RWPE2 (cell line): ENCODE data around the gene CYP4F22.
"Not testable (repeated sequence)": the region's sequence is repeated elsewhere in the genome, so short reads cannot be mapped to it uniquely, and the experiment has no call there.

ENCODE experiments used
- ATAC-seq: fragments of 200-7000 bp; cut with Tn5 transposase; 3 replicates; pipeline ENCODE4 v1.9.1; 2021; ENCODE audit warnings: low read depth
- DNase-seq: peaks from one replicate; pipeline ENCODE4 v3.0.0-alpha.2; 2020; ENCODE audit warnings: low spot score
- H3K27ac ChIP-seq: fragments of 450-650 bp; 2 replicates; pipeline ENCODE4 v1.5.1; 2017; ENCODE audit warnings: mild to moderate bottlenecking; ENCODE audit not compliant: poor library complexity, severe bottlenecking
- H3K27me3 ChIP-seq: fragments of 250-450 bp; sonication (Bioruptor Pico); 2 replicates; pipeline ENCODE4 v1.5.1; 2021; ENCODE audit warnings: mild to moderate bottlenecking, moderate library complexity; ENCODE audit not compliant: insufficient read depth, poor library complexity, severe bottlenecking
- H3K36me3 ChIP-seq: fragments of 250-450 bp; sonication (Bioruptor Pico); 2 replicates; pipeline ENCODE4 v1.5.1; 2020; ENCODE audit warnings: low read depth, mild to moderate bottlenecking, moderate library complexity
- H3K4me1 ChIP-seq: fragments of 250-450 bp; sonication (Bioruptor Pico); 2 replicates; pipeline ENCODE4 v1.5.1; 2021; ENCODE audit warnings: mild to moderate bottlenecking, moderate library complexity; ENCODE audit not compliant: insufficient read depth, poor library complexity, severe bottlenecking
- H3K4me3 ChIP-seq: fragments of 250-450 bp; sonication (Bioruptor Pico); 2 replicates; pipeline ENCODE4 v1.5.1; 2021; ENCODE audit warnings: mild to moderate bottlenecking, moderate library complexity; ENCODE audit not compliant: severe bottlenecking
- H3K9me3 ChIP-seq: fragments of 250-450 bp; sonication (Bioruptor Pico); 2 replicates; pipeline ENCODE4 v1.5.1; 2021; ENCODE audit warnings: mild to moderate bottlenecking, moderate library complexity; ENCODE audit not compliant: severe bottlenecking
- TF ChIP-seq, protein P1 (sequence below): fragments of 450-650 bp; IDR thresholded peaks from one replicate; pipeline ENCODE4 v1.5.1; 2017; ENCODE audit warnings: mild to moderate bottlenecking, moderate library complexity; ENCODE audit not compliant: poor library complexity, severe bottlenecking

The CYP4F22 gene

DNA sequence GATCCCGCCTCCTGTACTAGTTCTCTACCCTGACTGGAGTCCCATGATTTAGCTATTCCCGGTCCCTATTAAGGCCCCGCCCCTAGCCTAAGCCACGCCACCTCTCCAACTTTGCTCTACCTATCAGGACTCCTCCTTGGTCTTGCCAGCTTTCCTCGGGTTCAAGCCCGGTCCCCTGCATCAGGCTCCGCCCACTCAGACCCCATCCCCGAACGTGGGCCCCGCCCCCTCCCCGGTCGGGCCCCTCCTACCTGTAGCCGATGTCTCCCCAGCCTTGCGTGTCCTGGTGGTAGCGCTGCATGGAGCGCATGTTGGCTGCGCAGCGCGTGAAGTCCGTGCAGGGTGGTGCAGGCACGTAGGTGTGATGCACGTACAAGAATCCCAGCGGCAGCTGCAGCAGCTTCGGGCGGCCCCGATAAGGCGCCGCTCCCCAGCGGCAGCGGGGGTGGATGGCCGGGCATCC, 36.7 kb upstream of the CYP4F22 start:
- Histone ChIP-seq H3K27me3 (peaks cover 28% of the 10 kb centered on the region), H3K36me3 (no peaks in the 10 kb centered on the region), H3K4me1 (no peaks in the 10 kb centered on the region), H3K27ac (no peak overlapping the region), H3K4me3 (no peak overlapping the region), H3K9me3 (no peaks in the 10 kb centered on the region)
- no peak for ATAC-seq
- DNase-seq: no peak
- TF ChIP-seq, protein P1, sequence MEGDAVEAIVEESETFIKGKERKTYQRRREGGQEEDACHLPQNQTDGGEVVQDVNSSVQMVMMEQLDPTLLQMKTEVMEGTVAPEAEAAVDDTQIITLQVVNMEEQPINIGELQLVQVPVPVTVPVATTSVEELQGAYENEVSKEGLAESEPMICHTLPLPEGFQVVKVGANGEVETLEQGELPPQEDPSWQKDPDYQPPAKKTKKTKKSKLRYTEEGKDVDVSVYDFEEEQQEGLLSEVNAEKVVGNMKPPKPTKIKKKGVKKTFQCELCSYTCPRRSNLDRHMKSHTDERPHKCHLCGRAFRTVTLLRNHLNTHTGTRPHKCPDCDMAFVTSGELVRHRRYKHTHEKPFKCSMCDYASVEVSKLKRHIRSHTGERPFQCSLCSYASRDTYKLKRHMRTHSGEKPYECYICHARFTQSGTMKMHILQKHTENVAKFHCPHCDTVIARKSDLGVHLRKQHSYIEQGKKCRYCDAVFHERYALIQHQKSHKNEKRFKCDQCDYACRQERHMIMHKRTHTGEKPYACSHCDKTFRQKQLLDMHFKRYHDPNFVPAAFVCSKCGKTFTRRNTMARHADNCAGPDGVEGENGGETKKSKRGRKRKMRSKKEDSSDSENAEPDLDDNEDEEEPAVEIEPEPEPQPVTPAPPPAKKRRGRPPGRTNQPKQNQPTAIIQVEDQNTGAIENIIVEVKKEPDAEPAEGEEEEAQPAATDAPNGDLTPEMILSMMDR: no peak

DNA sequence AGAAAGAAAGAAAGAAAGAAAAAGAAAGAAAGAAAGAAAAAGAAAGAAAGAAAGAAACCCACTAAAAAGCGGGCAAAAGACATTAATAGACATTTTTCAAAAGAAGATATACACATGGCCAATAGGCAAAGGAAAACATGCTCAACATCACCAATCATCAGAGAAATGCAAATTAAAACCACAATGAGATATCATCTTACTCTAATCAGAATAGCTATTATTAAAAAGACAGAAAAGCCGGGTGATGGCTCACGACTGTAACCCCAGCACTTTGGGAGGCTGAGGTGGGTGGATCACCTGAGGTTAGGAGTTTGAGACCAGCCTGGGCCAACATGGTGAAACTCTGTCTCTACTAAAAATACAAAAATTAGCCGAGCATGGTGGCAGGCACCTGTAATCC, 34.5 kb upstream of the CYP4F22 start:
- not testable (repeated sequence) for H3K4me1 ChIP-seq, H3K9me3 ChIP-seq
- peaks cover 23% of the 10 kb centered on the region for H3K27me3 ChIP-seq

DNA sequence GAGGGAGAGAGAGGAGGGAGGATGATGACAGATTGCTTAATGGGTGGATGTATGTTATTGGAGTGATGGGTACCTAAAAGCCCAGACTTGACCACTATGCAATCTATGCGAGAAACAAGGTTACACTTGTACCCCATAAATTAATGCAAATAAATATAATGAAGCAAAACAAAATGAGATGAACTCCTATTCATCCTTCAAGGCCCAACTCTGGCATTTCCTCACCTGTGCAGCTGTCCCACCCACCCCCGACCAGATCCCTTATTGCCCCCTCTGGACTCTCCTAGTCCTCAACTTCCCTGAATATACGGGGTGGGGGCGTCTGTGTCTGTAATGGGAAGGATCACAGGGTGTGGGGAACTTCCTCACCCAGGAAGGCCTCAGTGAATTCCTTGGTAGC, 33.2 kb upstream of the CYP4F22 start:
- Histone ChIP-seq H3K9me3 (no peaks in the 10 kb centered on the region), H3K4me3 (no peak overlapping the region), H3K36me3 (no peaks in the 10 kb centered on the region), H3K27me3 (peaks cover 10% of the 10 kb centered on the region), H3K4me1 (no peaks in the 10 kb centered on the region), H3K27ac (no peak overlapping the region)
- ATAC-seq (no peak), DNase-seq (no peak)
- TF ChIP-seq, protein P1: no peak

More for the DNA sequence above, 34.5 kb upstream of the CYP4F22 start:
- not testable (repeated sequence) for ATAC-seq, DNase-seq, H3K27ac ChIP-seq, H3K36me3 ChIP-seq, H3K4me3 ChIP-seq

DNA sequence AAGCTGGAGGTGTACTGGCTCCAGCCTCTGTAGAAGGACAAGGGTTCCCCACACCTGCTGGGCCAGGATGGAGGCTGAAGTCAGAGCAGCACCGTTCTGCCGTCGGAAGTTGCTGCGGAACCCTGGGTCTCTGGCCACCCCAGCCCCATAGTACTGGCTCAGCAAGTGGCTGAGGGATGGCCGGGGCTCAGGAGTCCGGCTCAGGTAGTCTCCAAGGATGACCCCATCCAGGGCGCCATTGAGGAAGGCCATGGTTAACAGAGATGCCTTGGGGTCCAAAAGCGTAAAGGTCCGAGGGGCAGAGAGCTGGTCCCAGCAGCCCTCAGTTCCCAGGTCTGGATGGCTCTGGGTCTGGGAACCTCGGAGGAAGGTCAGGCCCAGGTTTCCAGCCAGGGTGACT, 32.7 kb upstream of the CYP4F22 start:
- no peak for DNase-seq
- Histone ChIP-seq H3K4me1 (no peaks in the 10 kb centered on the region), H3K4me3 (no peak overlapping the region), H3K36me3 (no peaks in the 10 kb centered on the region), H3K27ac (no peak overlapping the region), H3K9me3 (no peaks in the 10 kb centered on the region), H3K27me3 (peaks cover 5% of the 10 kb centered on the region)
- TF ChIP-seq, protein P1: no peak
- ATAC-seq: no peak

DNA sequence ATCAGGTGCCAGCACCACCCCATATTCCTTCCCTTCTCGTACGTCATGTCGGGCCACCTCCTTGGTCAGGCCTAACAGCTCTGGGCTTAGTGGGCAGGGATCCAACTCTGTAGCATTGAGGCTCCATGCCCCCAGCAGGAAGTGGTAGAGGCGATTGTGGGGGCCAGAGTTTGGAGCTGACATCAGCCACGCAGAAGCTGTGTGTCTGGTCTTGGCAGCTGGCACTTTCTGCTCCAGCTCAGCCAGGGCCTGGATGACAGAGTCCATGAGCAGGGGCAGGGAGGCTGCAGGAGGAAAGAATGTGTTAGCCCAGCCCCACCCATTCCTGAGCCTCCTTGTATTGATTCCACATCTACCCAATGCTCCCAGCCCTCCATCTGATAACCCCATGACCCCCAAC, 32.0 kb upstream of the CYP4F22 start:
- no peaks in the 10 kb centered on the region for H3K36me3 ChIP-seq
- DNase-seq (no peak), ATAC-seq (no peak; the same call in 2 of the 3 replicates)
- no peaks in the 10 kb centered on the region for H3K4me1 ChIP-seq
- H3K27me3 ChIP-seq: peaks cover 2% of the 10 kb centered on the region
- no peak overlapping the region for H3K4me3 ChIP-seq
- TF ChIP-seq, protein P1: no peak
- no peaks in the 10 kb centered on the region for H3K9me3 ChIP-seq
- no peak overlapping the region for H3K27ac ChIP-seq
